ENCODE data around the gene WT1.

Gene WT1

GRCh38 chr11:32420139-32420538, 15.2 kb downstream of the WT1 start:
- H3K4ac ChIP-seq (ENCODE audit: low read length), result no peak overlapping the region
- no peaks in the 10 kb centered on the region for H3K4me1 ChIP-seq (ENCODE audit: control insufficient read depth in 2 of 2, insufficient read depth in 1 of 2, low read depth in 1 of 2, low read length in 2 of 2)
- H3K18ac ChIP-seq (ENCODE audit: low read length), result no peak overlapping the region
- no peak overlapping the region for H3K14ac ChIP-seq (ENCODE audit: low read length)
- H3K9ac ChIP-seq (ENCODE audit: low read depth, low read length, poor library complexity), result no peak overlapping the region
- H2BK12ac ChIP-seq (ENCODE audit: low read length), result no peak overlapping the region
- H2AFZ ChIP-seq (ENCODE audit: low read length), result no peak overlapping the region
- no peak overlapping the region for H3K27ac ChIP-seq (replicated peaks; ENCODE audit: low read length)
- H4K8ac ChIP-seq (ENCODE audit: low read depth, low read length), result no peak overlapping the region
- no peak overlapping the region for H3K4me2 ChIP-seq (ENCODE audit: insufficient read depth, low read length, poor library complexity, severe bottlenecking)
- no peaks in the 10 kb centered on the region for H3K9me3 ChIP-seq (replicated peaks in 1 of 2; ENCODE audit: control insufficient read depth in 2 of 2, insufficient read depth in 1 of 2, low read depth in 1 of 2, low read length in 2 of 2)
- no peak for DNase-seq (ENCODE audit: low spot score)
- H2BK5ac ChIP-seq (ENCODE audit: low read length), result no peak overlapping the region
- no peak overlapping the region for H3K23ac ChIP-seq (ENCODE audit: low read depth, low read length, poor library complexity)
- no peak overlapping the region for H2BK120ac ChIP-seq (ENCODE audit: low read depth, low read length)
- H3K27me3 ChIP-seq (ENCODE audit: control insufficient read depth in 3 of 3, insufficient read depth in 3 of 3, low read depth in 1 of 3, low read length in 3 of 3), result peaks cover 0 to 77% (median 15%) of the 10 kb centered on the region in 3 experiments
- no peak overlapping the region for H2BK15ac ChIP-seq (ENCODE audit: low read length)
- no peak overlapping the region for H2AK5ac ChIP-seq (ENCODE audit: low read depth, low read length)
- H4K91ac ChIP-seq (ENCODE audit: low read depth, low read length, poor library complexity), result no peak overlapping the region
- H3K79me1 ChIP-seq (ENCODE audit: low read depth, low read length), result no peaks in the 10 kb centered on the region
- H3K4me3 ChIP-seq (ENCODE audit: low read length in 2 of 2), result no peak overlapping the region
- no peaks in the 10 kb centered on the region for H3K36me3 ChIP-seq (replicated peaks in 1 of 2; ENCODE audit: control insufficient read depth in 2 of 2, insufficient read depth in 2 of 2, low read length in 2 of 2)

- no CpG with 5 or more reads among the region's 5 CpGs for WGBS, 2 donors (ENCODE audit: extremely low coverage in 2 of 2, insufficient read length in 2 of 2, insufficient replicate concordance in 1 of 2)
- Histone ChIP-seq H2AFZ (ENCODE audit: low read length) (no peak overlapping the region), H3K36me3 (replicated peaks in 1 of 2; ENCODE audit: control insufficient read depth in 2 of 2, insufficient read depth in 2 of 2, low read length in 2 of 2) (no peaks in the 10 kb centered on the region), H3K9ac (ENCODE audit: low read depth, low read length, poor library complexity) (no peak overlapping the region), H3K4me3 (ENCODE audit: low read length in 2 of 2) (no peak overlapping the region), H3K14ac (ENCODE audit: low read length) (no peak overlapping the region), H3K27ac (replicated peaks; ENCODE audit: low read length) (no peak overlapping the region), H2BK15ac (ENCODE audit: low read length) (no peak overlapping the region), H2BK120ac (ENCODE audit: low read depth, low read length) (no peak overlapping the region), H4K8ac (ENCODE audit: low read depth, low read length) (no peak overlapping the region), H3K4ac (ENCODE audit: low read length) (no peak overlapping the region), H3K4me1 (ENCODE audit: control insufficient read depth in 2 of 2, insufficient read depth in 1 of 2, low read depth in 1 of 2, low read length in 2 of 2) (no peaks in the 10 kb centered on the region), H3K18ac (ENCODE audit: low read length) (no peak overlapping the region), H4K91ac (ENCODE audit: low read depth, low read length, poor library complexity) (no peak overlapping the region), H2BK5ac (ENCODE audit: low read length) (no peak overlapping the region), H3K4me2 (ENCODE audit: insufficient read depth, low read length, poor library complexity, severe bottlenecking) (no peak overlapping the region), H3K9me3 (replicated peaks in 1 of 2; ENCODE audit: control insufficient read depth in 2 of 2, insufficient read depth in 1 of 2, low read depth in 1 of 2, low read length in 2 of 2) (no peaks in the 10 kb centered on the region), H3K79me1 (ENCODE audit: low read depth, low read length) (no peaks in the 10 kb centered on the region), H3K23ac (ENCODE audit: low read depth, low read length, poor library complexity) (no peak overlapping the region), H2AK5ac (ENCODE audit: low read depth, low read length) (no peak overlapping the region), H3K27me3 (ENCODE audit: control insufficient read depth in 3 of 3, insufficient read depth in 3 of 3, low read depth in 1 of 3, low read length in 3 of 3) (peaks cover 0 to 68% (median 9%) of the 10 kb centered on the region in 3 experiments), H2BK12ac (ENCODE audit: low read length) (no peak overlapping the region)
- no peak for DNase-seq (ENCODE audit: low spot score)
Observed at GRCh38 chr11:32418836-32419235, 16.5 kb downstream of the WT1 start.

GRCh38 chr11:32417806-32418205, 17.5 kb downstream of the WT1 start:
- Histone ChIP-seq H3K9ac (ENCODE audit: low read depth, low read length, poor library complexity) (no peak overlapping the region), H2AK5ac (ENCODE audit: low read depth, low read length) (no peak overlapping the region), H3K9me3 (replicated peaks in 1 of 2; ENCODE audit: control insufficient read depth in 2 of 2, insufficient read depth in 1 of 2, low read depth in 1 of 2, low read length in 2 of 2) (no peaks in the 10 kb centered on the region), H3K4me3 (ENCODE audit: low read length in 2 of 2) (no peak overlapping the region), H2AFZ (ENCODE audit: low read length) (no peak overlapping the region), H3K79me1 (ENCODE audit: low read depth, low read length) (no peaks in the 10 kb centered on the region), H3K4me2 (ENCODE audit: insufficient read depth, low read length, poor library complexity, severe bottlenecking) (no peak overlapping the region), H3K27ac (replicated peaks; ENCODE audit: low read length) (no peak overlapping the region), H2BK120ac (ENCODE audit: low read depth, low read length) (no peak overlapping the region), H3K14ac (ENCODE audit: low read length) (no peak overlapping the region), H3K27me3 (ENCODE audit: control insufficient read depth in 3 of 3, insufficient read depth in 3 of 3, low read depth in 1 of 3, low read length in 3 of 3) (peaks cover 0 to 65% (median under 1%) of the 10 kb centered on the region in 3 experiments), H4K91ac (ENCODE audit: low read depth, low read length, poor library complexity) (no peak overlapping the region), H3K36me3 (replicated peaks in 1 of 2; ENCODE audit: control insufficient read depth in 2 of 2, insufficient read depth in 2 of 2, low read length in 2 of 2) (no peaks in the 10 kb centered on the region), H2BK12ac (ENCODE audit: low read length) (no peak overlapping the region), H3K4ac (ENCODE audit: low read length) (no peak overlapping the region), H3K18ac (ENCODE audit: low read length) (no peak overlapping the region), H2BK15ac (ENCODE audit: low read length) (no peak overlapping the region), H3K4me1 (ENCODE audit: control insufficient read depth in 2 of 2, insufficient read depth in 1 of 2, low read depth in 1 of 2, low read length in 2 of 2) (no peaks in the 10 kb centered on the region), H3K23ac (ENCODE audit: low read depth, low read length, poor library complexity) (no peak overlapping the region), H4K8ac (ENCODE audit: low read depth, low read length) (no peak overlapping the region), H2BK5ac (ENCODE audit: low read length) (no peak overlapping the region)
- WGBS, 2 donors (ENCODE audit: extremely low coverage in 2 of 2, insufficient read length in 2 of 2, insufficient replicate concordance in 1 of 2), result no CpG with 5 or more reads among the region's 3 CpGs
- no peak for DNase-seq (ENCODE audit: low spot score)

GRCh38 chr11:32416301-32416700, 19.0 kb downstream of the WT1 start:
- no peak overlapping the region for H2AK5ac ChIP-seq (ENCODE audit: low read depth, low read length)
- no peak overlapping the region for H4K8ac ChIP-seq (ENCODE audit: low read depth, low read length)
- H3K27me3 ChIP-seq (ENCODE audit: control insufficient read depth in 3 of 3, insufficient read depth in 3 of 3, low read depth in 1 of 3, low read length in 3 of 3), result peaks cover 0 to 55% (median 0%) of the 10 kb centered on the region in 3 experiments
- H3K4me3 ChIP-seq (ENCODE audit: low read length in 2 of 2), result no peak overlapping the region
- H3K4me2 ChIP-seq (ENCODE audit: insufficient read depth, low read length, poor library complexity, severe bottlenecking), result no peak overlapping the region
- no peak overlapping the region for H2BK15ac ChIP-seq (ENCODE audit: low read length)
- WGBS, 2 donors (ENCODE audit: extremely low coverage in 2 of 2, insufficient read length in 2 of 2, insufficient replicate concordance in 1 of 2), result no CpG with 5 or more reads among the region's 4 CpGs
- H3K79me1 ChIP-seq (ENCODE audit: low read depth, low read length), result no peaks in the 10 kb centered on the region
- no peak overlapping the region for H3K14ac ChIP-seq (ENCODE audit: low read length)
- H3K23ac ChIP-seq (ENCODE audit: low read depth, low read length, poor library complexity), result no peak overlapping the region
- no peak overlapping the region for H4K91ac ChIP-seq (ENCODE audit: low read depth, low read length, poor library complexity)
- no peaks in the 10 kb centered on the region for H3K4me1 ChIP-seq (ENCODE audit: control insufficient read depth in 2 of 2, insufficient read depth in 1 of 2, low read depth in 1 of 2, low read length in 2 of 2)
- H3K4ac ChIP-seq (ENCODE audit: low read length), result no peak overlapping the region
- no peaks in the 10 kb centered on the region for H3K36me3 ChIP-seq (replicated peaks in 1 of 2; ENCODE audit: control insufficient read depth in 2 of 2, insufficient read depth in 2 of 2, low read length in 2 of 2)
- H2AFZ ChIP-seq (ENCODE audit: low read length), result no peak overlapping the region
- H2BK5ac ChIP-seq (ENCODE audit: low read length), result no peak overlapping the region
- H3K9ac ChIP-seq (ENCODE audit: low read depth, low read length, poor library complexity), result no peak overlapping the region
- DNase-seq (ENCODE audit: low spot score), result no peak
- no peak overlapping the region for H2BK120ac ChIP-seq (ENCODE audit: low read depth, low read length)
- no peaks in the 10 kb centered on the region for H3K9me3 ChIP-seq (replicated peaks in 1 of 2; ENCODE audit: control insufficient read depth in 2 of 2, insufficient read depth in 1 of 2, low read depth in 1 of 2, low read length in 2 of 2)
- no peak overlapping the region for H3K27ac ChIP-seq (replicated peaks; ENCODE audit: low read length)
- no peak overlapping the region for H2BK12ac ChIP-seq (ENCODE audit: low read length)
- H3K18ac ChIP-seq (ENCODE audit: low read length), result no peak overlapping the region
